Muscle of leg (tissue), 9 donors: Measurements from ENCODE around the gene POU2AF3. TPM values are rescaled to one million over a fixed set of nuclear protein-coding genes. Genes with fewer than 3 reads are reported as not detected.

Experiments
- polyA plus RNA-seq, 8 donors: library from polyadenylated mRNA; unstranded; fragments of 120-200 nt; gene quantifications; one replicate each; pipeline versions ENCODE4 v1.2.1 to v1.2.3, GENCODE V29; 2013; ENCODE audit warnings: inconsistent platforms in 1 of 8, low replicate concordance in 1 of 8; ENCODE audit not compliant: insufficient read length in 8 of 8, insufficient read depth in 1 of 8
- total RNA-seq: library from RNA; stranded (reverse); fragments of 120-200 nt; gene quantifications from one replicate; pipeline ENCODE4 v1.2.4, GENCODE V29; 2013

Gene POU2AF3
- total and polyA plus RNA-seq, 9 donors: 2.7 to 6.2 (median 4.6) TPM

Other genes with a start within 250 kb of the POU2AF3 start
- gene POU2AF2, start 52.8 kb upstream of the POU2AF3 start, total RNA-seq: not detected
- gene POU2AF2, start 52.8 kb upstream of the POU2AF3 start, polyA plus RNA-seq: under 1 TPM in 1 of 8 donors, not detected in 7; 0.21 TPM
- 0.04 TPM for gene POU2AF1, start 80.7 kb downstream of the POU2AF3 start, total RNA-seq
- under 1 TPM; 0.05 to 0.39 (median 0.23) TPM for gene POU2AF1, start 80.7 kb downstream of the POU2AF3 start, polyA plus RNA-seq
- gene BTG4, start 213.8 kb downstream of the POU2AF3 start, total RNA-seq: not detected
- gene BTG4, start 213.8 kb downstream of the POU2AF3 start, polyA plus RNA-seq: not detected
- gene HOATZ, start 216.2 kb downstream of the POU2AF3 start, total RNA-seq: not detected
- gene HOATZ, start 216.2 kb downstream of the POU2AF3 start, polyA plus RNA-seq: under 1 TPM in 7 of 8 donors, not detected in 1; 0.09 to 0.60 (median 0.12) TPM
- gene LAYN, start 242.2 kb downstream of the POU2AF3 start, total RNA-seq: 9.8 TPM
- 1 to 10 TPM; 3.4 to 9.5 (median 6.4) TPM for gene LAYN, start 242.2 kb downstream of the POU2AF3 start, polyA plus RNA-seq